Left lobe of liver (tissue), 2 donors: Measurements from ENCODE around the gene ZNF618. TPM values are rescaled to one million over a fixed set of nuclear protein-coding genes. Genes with fewer than 3 reads are reported as not detected.

Source experiments
- ATAC-seq: fragments of 200-7000 bp; cut with Tn5 transposase; one replicate; pipeline ENCODE4 v1.9.1; 2020; ENCODE audit warnings: mild to moderate bottlenecking, moderate library complexity
- DNase-seq: peaks from one replicate; pipeline ENCODE4 v3.0.0-alpha.2; 2020; ENCODE audit warnings: low spot score
- total RNA-seq: library from RNA; stranded (reverse); gene quantifications from one replicate; pipeline ENCODE4 v1.2.1, GENCODE V29; 2021
- donor health status: DM: no; HTN: no; CAD: no; lungs with moderate emphysema.
- donor health status: DM: no; HTN: yes; CAD: no.

Gene ZNF618
- total RNA-seq, 1 donor from 2014 or later, result 5.7 TPM

DNA sequence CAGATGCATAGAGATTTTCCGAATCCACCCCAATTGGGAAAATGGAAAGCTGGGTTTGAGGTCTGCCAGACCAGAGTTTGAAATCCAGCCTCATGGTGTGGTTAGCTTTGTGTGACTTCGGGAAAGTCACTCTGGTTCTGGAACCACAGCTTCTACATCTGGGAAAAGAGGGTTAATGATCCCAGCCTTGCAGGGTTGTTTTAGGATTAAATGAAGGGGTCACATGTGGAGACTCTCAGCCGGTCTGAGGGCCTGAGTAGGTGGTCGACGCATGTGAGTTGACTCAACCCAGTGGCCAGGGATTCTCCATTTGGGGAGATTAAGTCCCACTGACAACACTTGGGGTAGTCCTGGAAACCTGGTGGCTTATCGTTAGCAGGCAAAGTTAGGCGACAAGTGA is 6.1 kb downstream of the ZNF618 start:
- DNase-seq (no peak), ATAC-seq (no peak)

DNA sequence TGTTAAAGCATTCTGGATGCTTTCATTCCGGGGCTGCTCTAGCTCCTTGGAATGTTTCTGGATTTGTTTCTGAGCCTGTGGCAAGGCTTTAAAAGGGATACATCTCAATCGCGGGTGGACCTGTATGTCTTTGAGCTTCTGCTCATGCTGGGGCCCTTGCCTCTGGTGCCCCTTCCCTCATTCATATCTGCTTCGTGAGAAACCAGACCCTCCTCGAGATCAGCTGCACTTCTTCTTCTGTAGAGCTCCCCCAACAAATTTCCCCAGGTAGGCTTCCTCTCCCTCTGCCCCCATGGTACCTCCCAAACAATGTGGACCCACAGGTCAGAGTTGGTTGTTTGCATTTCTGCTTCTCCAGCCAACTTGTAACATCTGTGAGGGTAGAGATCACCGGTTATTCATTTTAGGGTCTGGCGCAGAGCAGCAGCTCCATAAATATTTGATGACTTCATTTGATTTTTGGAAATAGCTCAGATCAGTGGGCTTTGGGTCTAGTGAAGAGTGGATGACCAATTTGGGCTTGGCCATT is 6.6 kb downstream of the ZNF618 start:
- ATAC-seq, result peak; percentile 74
- no peak for DNase-seq

DNA sequence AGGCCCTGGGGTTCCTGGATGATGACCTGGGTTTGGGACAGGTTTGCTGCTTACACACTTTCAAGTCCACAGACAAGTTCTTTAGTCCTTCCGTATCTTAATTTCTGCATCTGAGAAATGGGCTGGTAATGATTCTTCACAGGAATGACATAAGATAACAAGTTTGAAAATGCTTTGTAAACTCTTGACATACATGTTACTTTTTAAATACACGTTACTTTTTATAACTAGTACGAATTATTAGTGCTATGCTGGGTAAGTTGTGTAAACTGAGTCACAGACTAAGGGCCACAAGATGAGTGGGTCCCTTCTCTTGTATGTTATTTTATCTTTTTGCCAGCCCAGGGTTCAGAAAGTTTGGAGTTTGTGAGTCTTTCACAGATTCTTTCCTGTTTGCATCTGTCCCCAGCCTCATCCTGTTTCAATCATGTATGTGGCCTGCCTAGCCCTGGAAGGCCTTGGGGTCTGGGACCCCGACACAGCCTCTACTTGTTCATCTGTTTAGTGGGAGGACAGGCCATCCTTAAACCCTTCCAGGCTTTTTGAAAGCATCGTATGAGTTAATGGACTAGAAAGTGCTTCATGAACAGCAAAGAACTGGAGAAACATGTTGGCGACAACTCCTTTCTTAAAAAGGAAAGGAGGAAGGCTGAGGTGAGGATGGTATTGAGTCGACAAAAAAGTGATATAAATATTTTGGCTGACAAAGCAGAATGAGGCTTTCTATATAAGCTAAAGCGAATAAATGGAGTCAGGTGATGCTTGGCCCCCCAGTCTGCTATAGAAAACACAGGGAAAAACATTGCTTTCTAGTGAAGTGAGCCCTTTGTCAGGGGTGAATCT is 9.3 kb downstream of the ZNF618 start:
- ATAC-seq (no peak), DNase-seq (no peak)

DNA sequence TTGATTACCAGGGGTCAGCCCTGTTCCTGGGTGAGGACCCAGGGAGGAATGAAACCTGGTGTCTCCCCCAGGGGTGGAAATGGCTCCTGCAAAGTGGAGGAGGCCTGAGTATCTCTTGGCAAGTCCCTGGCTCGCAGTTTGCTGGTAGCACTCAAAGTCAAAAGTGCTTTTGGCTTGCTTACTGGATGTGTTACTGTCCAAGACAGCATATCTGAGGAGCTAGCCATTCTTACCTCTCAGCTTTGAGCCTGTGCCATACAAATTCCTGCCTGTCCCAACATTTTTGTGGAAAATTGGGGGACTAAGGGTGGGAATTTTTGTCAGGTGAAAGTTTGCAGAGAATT is 9.9 kb downstream of the ZNF618 start:
- ATAC-seq (peak; percentile 84), DNase-seq (no peak)

DNA sequence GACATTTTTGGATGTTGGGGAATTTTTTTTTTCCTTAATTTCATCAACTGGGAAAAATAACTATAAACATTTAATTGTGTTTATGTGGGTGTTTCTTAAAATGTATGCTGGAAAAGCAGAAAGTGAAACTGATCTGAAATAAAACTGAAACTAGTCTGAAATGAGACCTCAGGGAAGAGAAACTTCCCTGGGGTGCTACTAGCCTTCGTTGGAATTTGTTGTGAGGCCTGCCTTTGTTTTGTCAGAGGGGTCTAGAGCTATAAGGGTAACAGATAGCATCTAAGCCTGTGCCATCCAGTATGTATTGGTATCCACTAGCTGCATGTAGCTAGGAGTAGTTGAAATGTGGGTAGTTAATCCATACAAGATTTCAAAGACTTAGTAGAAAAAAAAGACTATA is 10.4 kb downstream of the ZNF618 start:
- DNase-seq, result no peak
- peak; percentile 60 for ATAC-seq

DNA sequence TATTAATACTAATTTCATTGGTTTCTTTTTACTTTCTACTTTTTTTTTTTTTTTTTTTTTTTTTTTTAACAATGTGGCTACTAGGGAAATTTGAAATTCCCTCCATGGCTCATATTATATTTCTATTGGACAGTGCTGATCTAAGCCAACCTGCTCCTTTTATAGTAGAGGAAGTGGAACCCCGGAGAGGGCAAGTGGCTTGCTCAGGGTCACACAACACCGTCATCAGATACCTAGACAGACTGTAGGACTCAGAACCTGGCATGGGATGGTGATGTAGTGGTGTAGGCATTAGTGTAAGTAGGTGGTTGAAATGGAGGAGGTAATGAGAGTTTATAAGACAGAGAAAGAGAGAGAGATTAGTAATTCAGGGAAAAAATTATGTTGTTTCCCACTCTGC is 10.8 kb downstream of the ZNF618 start:
- DNase-seq, result no peak
- ATAC-seq, result no peak

DNA sequence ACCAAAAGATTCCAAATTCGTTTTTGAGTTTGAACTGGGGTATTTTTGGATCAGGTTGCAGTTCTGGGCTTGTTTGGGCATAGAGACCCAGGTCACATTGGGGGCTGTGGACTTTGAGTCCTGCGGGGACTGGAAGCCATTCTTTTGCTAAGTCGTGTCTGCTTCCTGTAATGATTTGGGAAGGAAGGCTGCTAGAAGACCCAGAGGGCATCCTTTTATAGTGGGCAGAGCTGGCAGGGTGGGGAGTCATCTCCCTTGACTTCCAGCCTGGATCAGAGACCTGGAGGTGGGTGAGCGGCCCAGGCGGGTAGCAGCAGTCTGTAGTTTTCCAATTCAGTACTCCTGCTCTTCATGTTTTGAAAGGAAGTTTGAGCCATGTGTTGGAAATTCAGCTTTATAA is 11.3 kb downstream of the ZNF618 start:
- no peak for ATAC-seq
- DNase-seq, result no peak

DNA sequence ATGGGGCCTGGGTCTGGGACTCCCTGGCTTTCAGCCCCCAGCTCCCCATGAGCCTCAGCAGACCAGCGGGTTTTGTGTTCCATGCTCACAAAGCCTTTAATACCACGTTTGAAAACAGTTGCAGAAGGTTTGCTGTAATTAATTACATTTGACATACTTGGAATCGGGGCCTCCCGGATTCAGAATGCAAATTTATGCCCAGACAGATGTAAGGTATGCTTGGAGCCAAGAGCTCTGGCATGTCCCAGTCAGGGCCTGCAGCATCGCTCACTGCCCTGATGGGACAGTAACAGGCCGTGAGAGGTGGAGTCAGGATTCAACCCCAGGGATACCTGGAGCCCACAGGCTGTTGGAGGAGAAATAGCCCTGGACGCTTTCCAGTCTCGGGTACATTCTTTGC is 12.2 kb downstream of the ZNF618 start:
- DNase-seq (no peak), ATAC-seq (no peak)

DNA sequence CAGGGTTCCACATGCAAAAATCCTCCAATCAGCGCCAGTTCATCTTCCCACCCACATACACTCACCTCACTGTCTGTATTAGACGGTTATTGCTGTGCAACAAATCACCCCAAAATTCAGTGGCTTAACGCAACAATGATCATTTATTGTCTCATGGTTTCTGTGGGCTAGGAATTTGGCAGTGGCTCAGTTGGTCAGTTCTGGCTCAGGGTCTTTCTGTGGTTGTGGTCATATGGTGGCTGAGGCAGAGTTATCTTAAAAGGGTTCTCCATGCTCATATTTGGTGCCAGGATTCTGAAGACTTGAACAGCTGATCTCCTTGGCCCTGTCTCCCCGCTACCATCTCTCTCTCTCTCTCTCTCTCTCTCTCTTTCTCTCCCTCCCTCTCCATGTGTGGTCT is 12.9 kb downstream of the ZNF618 start:
- DNase-seq, result no peak
- no peak for ATAC-seq

DNA sequence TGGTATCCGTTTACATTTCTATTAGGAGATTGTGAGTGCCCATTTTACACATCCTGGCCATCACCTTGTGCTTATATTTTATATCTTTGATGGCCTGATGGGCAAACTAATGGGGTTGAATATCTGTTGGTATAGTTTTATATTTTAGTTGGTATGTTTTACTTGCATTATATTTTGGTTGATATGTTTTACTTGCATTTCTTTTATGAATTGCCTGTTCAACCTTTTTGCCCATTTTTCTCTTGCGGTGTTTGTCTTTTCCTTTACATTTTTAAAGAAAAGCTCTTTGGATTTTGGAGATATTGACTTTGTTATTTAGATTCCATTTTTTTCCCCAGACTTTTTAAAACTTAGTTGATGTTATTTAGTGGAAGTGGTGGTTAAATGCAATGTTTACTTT is 14.6 kb downstream of the ZNF618 start:
- DNase-seq (no peak), ATAC-seq (no peak)

DNA sequence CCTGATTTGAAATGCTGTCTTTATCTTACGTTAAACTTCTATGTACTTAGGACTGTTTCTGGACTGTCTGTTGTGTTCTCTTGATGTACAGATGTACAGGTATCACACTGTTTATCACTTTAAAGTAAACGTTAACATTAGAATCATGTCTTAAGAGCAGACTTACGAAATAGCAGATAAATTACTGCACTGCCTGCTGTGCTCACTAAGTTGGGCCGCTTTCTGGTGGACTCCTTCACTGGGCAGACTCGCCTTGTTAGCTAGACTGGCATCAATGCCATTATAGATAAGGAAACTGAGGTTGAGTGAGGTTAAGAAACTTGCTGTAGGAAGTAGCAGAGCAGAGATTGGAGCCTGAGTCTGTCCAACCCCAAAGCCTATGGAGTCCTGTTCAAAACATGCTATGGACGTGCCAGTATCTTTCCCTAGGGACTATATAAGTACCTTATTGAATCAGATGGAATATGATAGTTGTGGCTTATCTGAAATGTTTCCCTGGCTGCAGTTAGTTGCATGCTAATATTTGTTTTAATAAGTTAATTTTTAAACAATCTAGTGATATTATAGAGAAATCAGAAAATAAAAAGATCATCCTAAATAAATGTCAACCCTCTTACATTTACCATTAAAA is 16.9 kb downstream of the ZNF618 start:
- ATAC-seq, result peak; percentile 74

DNA sequence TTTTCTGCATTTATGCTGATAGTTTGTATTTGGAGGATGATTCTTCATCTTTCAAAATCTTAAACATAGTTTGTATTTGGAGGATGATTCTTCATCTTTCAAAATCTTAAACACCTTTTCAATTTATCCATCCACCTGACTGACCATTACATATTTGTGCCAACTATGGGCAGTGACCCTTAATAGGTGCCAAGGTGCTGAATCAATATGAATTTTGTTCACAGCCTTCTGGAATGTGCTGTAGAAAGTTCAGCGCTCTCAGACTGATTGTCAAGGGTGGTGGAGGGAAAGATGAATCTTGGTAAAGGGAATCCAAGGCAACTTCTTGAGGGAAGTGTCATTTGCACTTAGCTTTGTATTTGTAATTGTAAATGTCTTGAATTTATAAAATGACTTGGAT is 18.1 kb downstream of the ZNF618 start:
- DNase-seq (peak; percentile 45), ATAC-seq (peak; percentile 87)

More for the DNA sequence above, 16.9 kb downstream of the ZNF618 start:
- peak; percentile 45 for DNase-seq

DNA sequence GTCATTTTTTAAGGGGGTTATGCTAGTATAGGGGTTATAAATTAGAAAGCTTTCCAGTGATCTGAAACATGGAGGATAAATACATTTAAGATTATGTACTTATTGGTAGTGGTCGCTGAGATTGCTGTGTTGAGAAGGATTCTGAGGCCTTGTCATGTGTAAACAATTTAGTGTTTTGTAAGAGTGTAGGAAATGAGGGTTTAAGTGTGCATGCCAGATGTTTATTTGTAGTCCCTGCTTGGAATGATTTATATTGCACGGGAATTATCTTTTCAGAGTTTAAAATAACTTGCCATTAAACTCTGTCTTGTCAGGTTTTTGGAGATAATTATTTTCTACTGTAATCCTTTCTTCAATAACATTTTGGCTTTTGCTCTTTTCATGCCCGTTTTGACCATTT is 19.4 kb downstream of the ZNF618 start:
- no peak for DNase-seq
- peak; percentile 15 for ATAC-seq

DNA sequence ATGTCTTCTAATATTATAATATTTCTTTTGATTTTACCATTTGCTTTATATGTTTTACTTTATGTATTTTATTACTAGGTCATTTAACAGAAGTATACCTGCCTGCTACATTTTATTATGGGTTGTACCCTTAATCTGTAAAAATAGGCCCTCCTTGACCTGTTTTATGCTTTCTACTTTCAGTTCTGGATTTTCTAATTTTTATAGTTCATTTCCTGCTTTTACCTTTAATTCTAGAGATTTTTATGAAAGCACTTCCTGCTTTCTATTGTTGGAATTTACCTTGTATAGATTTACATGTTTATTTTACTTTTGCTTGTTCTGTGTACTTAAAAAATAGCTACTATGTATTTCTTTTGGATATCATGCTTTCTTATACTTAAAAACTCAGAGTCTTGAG is 20.6 kb downstream of the ZNF618 start:
- ATAC-seq, result no peak
- no peak for DNase-seq

DNA sequence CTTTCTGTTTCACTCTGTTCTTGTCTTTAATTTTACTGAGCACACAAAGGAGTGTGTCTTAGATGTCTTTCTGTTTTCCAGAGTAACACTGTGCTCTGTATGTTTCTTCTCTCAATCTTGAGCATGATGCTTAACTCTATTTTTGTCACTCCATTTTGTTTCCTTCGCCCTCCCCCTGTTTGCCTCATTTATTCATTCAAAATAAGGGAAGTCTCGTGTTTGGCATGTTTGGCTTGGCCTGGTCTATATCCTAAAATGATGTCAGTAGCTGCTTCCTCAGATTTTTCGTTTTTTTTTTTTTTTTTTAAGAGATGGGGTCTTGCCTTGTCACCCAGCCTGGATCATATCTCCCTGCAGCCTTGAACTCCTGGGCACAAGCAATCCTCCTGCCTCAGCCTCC is 22.0 kb downstream of the ZNF618 start:
- ATAC-seq (no peak), DNase-seq (no peak)

DNA sequence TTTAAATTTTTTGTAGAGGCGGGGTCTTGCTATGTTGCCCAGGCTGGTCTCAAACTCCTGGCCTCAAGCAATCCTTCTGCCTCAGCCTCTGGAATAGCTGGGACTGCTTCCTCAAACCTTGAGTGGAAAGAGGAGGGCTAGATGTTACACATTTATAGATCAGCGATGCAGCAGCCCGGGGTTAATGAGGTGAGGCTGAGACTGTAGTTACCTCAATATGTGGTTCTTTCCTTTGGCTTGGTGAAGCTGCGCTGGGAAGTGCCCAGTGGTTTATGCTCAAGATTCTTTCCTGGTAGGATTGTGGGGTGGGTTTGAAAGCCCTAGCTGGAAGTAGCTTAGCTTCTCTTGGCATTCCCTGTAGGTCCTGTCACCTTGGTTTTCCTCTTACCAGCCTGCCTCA is 22.5 kb downstream of the ZNF618 start:
- ATAC-seq (no peak), DNase-seq (peak; percentile 16)

DNA sequence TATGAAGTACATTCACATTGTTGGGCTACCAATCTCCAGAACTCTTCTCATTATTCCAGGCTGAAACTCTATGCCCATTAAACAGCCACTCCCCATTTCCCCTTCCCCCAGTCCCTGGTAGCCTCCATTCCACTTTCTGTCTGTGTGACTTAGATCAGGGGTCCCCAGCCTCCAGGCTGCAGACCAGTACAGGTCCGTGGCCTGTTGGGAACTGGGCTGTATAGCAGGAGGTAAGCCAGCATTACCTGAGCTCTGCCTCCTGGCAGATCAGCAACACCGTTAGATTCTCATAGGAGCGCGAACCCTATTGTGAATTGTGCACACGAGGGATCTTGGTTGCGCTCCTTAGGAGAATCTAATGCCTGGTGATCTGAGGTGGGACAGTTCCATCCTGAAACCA is 23.1 kb downstream of the ZNF618 start:
- DNase-seq (peak; percentile 18), ATAC-seq (no peak)

DNA sequence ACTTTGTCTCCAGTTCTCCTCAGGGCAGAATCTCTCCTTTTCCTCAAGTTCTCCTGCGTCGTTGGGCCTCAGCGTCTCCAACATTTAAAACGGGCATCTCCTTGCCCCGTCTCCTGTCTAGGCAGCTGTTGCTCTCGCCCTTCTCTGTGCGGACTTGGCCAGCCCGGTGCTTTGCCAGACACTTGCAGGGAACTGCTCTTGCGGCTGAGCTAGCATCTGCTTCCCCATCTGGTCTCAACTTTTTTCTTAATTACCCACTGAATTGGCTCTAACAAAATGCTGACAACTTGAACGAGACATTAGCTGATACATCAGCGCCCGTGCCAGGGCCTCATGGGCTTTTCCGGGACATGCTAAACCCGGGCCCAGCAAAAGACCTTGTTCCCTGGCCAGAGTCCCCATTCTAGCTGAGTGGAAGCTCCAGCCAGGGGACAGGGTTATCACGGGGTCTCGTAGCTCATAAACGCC is 25.1 kb downstream of the ZNF618 start:
- ATAC-seq (peak; percentile 29), DNase-seq (peak; percentile 42)

DNA sequence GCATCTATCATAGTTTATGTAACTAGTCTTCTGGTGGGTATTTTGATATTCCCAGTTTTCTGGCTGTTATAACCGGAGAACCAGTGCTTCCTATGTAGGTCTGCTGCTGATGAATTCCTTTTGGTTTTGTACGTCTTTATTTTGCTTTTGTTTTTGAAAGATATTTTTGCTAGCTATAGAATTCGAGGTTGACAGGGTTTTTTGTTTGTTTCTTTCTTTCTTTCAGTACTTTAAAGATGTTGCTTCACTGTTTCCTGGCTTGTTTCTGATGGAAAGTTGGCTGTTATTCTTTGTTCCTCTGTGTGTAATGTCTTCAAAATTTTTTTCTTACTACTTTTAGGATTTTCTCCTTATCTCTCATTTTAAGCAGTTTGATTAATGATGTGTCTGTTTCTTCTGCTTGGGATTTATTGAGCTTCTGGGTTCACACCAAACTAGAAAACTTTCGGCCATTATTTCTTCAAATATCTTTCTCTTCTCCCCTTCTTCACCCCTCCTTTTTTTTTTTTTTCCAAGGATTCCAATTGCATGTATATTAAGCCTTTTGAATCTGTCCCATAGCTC is 27.5 kb downstream of the ZNF618 start:
- DNase-seq (no peak), ATAC-seq (no peak)

DNA sequence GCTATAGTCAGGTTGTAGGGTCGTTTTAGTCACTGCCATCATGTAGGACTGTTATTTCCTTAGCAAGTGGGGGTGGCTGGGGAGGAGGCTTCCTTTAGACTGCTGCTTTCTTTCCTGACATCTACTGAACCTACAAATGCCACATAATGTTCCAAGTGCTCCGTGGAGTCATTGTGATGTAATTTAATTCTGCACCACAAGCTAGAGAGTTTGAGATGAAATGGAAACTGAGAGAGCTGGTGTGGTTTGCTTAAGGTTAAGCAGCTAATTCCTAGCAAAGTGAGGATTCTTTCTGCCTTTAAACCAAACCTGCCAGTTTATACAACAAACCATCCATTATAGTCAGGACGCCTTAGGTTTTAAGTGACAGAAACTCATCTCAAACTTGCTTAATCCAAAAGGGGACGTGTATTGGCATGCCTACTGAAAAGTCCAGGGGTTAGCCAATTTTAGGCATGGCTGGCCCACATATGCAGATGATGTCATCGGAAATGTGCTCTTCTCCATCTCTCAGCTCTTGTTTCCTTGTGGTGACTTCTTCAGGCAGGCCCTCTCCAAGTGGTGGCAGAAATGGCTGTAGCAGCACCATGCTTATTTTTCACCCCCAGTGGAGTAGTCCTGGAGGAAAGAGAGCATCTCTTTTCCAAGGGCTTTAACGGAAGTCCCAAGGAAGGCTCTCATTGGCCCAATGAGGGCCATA is 30.5 kb downstream of the ZNF618 start:
- ATAC-seq (peak; percentile 25), DNase-seq (peak; percentile 15)

DNA sequence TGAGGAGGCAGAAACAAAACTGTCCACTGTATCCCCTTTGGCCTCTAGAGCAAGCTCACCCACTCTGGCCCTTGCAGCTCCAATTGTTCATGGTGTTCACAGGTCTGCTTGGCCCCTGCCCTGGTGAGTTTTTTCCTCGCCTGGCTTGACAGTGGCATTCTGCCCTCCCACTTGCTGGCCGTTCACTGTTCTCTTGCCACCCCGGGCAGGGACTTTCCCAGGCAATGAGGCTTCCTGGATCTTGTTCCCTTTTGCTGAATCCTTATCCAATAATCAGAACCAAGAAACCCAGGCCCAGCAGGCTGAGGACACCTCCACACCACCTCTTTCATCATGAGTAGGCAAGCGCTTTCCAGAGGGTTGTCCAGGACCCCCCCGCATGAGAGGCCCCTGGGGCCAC is 31.2 kb downstream of the ZNF618 start:
- DNase-seq (peak; percentile 39), ATAC-seq (peak; percentile 12)
